GM12874 (cell line): ENCODE results near the gene RXRG.

Source experiments
- CTCF ChIP-seq: IDR thresholded peaks from 2 replicates; pipeline ENCODE4 v1.5.1; 2011; ENCODE audit warnings: low read depth, mild to moderate bottlenecking, control low read depth, low read length, moderate library complexity; ENCODE audit not compliant: insufficient read depth

The RXRG gene

GRCh38 chr1:165395478-165395877 lies 49.4 kb downstream of the RXRG start:
- no peak for TF ChIP-seq CTCF

GRCh38 chr1:165392634-165393571 lies 52.0 kb downstream of the RXRG start:
- TF ChIP-seq CTCF, result peak; percentile 88

GRCh38 chr1:165389609-165390008 lies 55.3 kb downstream of the RXRG start:
- no peak for TF ChIP-seq CTCF

GRCh38 chr1:165387961-165388360 lies 57.0 kb downstream of the RXRG start:
- no peak for TF ChIP-seq CTCF

- TF ChIP-seq CTCF, result no peak
Observed at GRCh38 chr1:165387505-165387904, 57.4 kb downstream of the RXRG start.

GRCh38 chr1:165383599-165384405 lies 61.1 kb downstream of the RXRG start:
- no peak for TF ChIP-seq CTCF

GRCh38 chr1:165383067-165383466 lies 61.9 kb downstream of the RXRG start:
- no peak for TF ChIP-seq CTCF
